HG03103 (cell line): ENCODE measurements around the gene LSM3.
A peak's percentile ranks its signal among the peaks of the same experiment; 100 is the strongest.

Experiments
- ATAC-seq: cut with Tn5 transposase; IDR thresholded peaks from one replicate; pipeline ENCODE4 v1.9.1; 2021; ENCODE audit warnings: low read depth; ENCODE audit not compliant: unreplicated experiment

The LSM3 gene

GRCh38 chr3:14156201-14156600 lies 22.4 kb upstream of the LSM3 start:
- no peak for ATAC-seq

- ATAC-seq = no peak
Measured at GRCh38 chr3:14156843-14157561, 21.6 kb upstream of the LSM3 start.

DNA sequence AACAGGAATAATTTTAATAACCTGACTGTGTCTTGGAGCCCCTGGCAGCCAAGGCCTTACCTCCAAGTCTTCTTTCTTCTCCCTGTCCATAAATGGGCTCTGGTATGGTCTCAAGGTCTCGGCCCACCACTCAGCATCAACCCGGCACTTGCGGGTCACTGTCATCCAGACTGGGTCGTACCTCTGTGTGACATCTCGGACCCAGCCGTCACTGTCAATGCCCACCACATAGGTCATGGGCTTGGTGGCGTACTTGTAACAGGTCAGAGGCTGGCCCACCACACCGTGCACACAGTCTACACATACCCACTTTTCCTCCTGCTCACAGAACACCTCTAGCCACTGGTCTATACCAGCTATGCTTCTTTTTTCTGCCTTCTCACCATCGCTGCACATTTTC lies 20.7 kb upstream of the LSM3 start:
- ATAC-seq = no peak

- no peak for ATAC-seq
Measured at GRCh38 chr3:14158370-14158769, 20.2 kb upstream of the LSM3 start.

DNA sequence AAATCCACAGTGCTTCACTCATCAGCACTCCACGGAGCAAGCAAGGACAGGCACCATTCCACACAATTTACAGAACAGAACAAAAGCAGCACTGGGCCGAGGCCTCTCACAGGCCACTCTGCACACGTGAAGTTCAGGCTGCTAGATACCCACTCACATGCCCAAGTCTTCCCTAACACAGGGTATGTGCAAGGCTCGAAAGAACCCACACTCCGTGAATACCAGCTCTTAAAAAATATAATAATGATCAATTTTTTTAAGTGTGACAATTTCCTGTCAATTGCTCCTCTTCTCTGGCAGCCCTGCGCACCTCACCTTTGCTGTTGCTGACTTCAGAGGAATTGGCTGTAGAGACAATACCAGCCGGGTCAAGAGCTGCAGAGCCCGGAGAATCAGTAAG lies 19.2 kb upstream of the LSM3 start:
- ATAC-seq = no peak

DNA sequence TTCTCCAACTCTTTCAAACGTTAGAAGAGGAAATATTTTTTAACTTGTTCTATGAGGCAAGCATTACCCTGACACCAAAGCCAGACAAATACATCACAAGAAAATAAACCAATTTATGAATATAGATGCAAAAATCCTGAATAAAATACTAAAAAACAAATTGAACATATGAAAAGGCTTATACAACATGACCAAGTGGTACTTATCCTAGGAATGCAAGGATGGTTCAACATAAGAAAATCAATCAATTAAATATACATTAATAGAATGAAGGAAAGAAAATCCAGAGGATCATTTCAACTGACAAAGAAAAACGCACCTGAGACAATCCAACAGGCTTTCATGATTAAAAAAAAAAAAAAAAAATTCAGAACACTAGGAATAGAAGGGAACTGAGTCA lies 17.3 kb upstream of the LSM3 start:
- ATAC-seq = no peak

DNA sequence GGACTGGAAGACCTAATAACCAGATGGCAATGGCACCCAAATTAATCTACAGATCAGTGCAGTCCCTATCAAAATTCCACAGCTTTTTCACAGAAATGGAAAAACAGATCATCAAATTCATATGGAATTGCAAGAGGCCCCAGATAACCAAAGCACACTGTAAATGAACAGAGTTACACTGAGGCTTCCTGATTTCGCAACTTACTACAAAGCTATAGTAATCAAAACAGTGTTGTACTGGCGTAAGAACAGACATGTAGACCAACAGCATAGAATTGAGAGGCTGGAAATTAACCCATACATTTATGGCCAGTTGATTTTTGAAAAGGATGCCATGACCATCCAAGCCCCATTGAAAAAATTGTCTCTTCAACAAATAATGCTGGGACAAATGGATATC lies 16.4 kb upstream of the LSM3 start:
- ATAC-seq = no peak

DNA sequence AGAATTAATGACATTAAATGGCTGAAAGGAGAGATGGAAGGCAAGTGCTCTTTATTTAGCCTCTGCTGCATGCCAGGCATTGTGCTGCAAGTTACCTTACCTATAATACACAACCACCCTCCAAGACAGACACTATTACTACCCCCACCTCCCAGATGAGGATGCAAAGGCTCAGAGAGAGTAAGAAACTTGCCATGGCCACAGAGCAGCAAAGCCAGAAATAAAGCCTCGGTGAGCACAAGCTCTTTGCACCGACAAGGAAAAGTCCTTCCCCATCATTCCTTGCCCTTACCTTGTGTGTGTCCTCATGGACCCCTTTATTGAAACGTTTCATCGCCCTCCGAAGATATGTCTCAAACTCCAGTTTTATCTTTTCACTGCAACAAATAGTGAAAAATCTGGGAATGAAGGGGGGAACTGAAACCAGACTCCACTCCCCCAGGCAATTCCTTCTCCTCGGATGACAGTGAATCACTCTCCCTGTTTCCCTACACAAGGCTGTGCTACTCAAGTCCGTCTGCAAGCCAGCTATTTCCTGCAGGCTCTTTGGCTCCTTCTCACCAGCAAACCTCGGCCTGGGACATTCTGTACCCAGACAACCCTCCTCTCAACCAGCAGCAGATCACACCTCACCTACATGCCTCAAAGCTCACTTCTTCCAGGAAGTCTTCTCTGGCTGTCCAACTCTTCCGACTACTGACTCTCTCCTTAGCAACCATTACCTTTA lies 11.6 kb upstream of the LSM3 start:
- no peak for ATAC-seq

- ATAC-seq = no peak
Measured at GRCh38 chr3:14169435-14169834, 9.2 kb upstream of the LSM3 start.

GRCh38 chr3:14169871-14170270 lies 8.7 kb upstream of the LSM3 start:
- no peak for ATAC-seq

- ATAC-seq = no peak
Measured at GRCh38 chr3:14170531-14171159, 8.0 kb upstream of the LSM3 start.

- no peak for ATAC-seq
Measured at GRCh38 chr3:14172496-14172895, 6.1 kb upstream of the LSM3 start.

GRCh38 chr3:14174483-14174882 lies 4.1 kb upstream of the LSM3 start:
- ATAC-seq = no peak

GRCh38 chr3:14175383-14176037 lies 3.1 kb upstream of the LSM3 start:
- no peak for ATAC-seq

GRCh38 chr3:14177580-14178246 lies 904 bp upstream of the LSM3 start:
- peak; percentile 1 for ATAC-seq

GRCh38 chr3:14179114-14179465 lies 473 bp downstream of the LSM3 start:
- ATAC-seq = no peak

DNA sequence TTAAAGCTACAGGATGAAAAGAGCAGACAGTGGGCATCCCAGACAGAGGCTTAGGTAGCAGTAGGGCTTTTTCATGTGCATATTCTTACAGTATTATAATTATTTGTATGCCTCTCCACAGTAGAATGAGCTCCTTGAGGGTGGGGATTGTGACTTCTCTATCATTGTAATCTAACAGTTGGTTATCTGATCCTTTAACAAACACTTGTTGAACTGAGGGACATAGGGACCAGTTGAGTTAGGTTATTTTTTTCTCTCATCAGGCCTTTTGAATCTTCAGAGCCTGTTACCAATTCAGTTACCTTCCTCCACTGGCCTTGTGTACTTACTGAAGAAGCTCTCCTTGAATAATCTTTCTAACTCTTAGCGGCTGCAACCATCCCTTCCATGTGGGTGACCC lies 1.2 kb downstream of the LSM3 start:
- ATAC-seq = no peak

DNA sequence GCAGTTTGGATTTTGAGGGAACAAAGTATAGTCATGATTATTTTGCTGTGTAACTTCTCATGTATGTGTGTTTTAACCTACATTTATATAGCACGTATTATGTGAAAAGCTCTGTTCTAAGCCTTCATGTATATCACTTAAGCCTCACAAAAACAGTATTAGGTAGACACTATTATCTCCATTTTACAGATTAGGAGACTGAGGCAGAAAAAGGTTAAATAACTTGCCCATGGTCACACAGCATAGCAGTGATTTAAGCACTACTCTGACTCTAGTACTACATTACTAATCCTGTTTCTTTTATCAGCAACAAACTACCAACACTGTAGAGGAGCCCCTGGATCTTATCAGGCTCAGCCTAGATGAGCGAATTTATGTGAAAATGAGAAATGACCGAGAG lies 2.6 kb downstream of the LSM3 start:
- ATAC-seq = no peak

DNA sequence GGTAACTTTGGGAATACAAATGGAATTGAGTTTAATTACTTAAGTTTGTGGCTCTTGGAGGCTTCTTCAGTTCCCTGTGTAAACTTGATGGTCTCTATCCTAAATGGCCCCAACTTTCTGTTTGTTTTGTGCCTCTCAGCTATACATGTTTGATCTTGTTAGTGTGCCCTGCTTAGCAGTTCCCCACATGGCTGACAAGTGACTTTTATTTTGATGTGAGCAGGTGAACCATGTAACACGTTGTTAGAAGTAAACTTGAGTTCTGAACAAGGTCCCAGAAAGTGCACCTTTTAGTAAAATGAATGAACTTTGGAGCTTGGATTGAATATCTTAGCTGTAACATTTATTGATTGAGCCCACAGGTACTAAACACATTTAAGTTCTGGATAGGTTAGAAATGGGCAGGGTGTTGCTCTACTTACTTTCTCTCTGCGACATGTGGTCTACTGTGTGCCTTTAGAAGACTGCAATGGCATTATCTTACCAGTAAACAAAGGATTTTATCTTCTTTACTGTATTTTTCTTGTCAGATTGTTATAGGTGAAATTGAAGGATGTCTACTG lies 4.5 kb downstream of the LSM3 start:
- ATAC-seq = no peak

DNA sequence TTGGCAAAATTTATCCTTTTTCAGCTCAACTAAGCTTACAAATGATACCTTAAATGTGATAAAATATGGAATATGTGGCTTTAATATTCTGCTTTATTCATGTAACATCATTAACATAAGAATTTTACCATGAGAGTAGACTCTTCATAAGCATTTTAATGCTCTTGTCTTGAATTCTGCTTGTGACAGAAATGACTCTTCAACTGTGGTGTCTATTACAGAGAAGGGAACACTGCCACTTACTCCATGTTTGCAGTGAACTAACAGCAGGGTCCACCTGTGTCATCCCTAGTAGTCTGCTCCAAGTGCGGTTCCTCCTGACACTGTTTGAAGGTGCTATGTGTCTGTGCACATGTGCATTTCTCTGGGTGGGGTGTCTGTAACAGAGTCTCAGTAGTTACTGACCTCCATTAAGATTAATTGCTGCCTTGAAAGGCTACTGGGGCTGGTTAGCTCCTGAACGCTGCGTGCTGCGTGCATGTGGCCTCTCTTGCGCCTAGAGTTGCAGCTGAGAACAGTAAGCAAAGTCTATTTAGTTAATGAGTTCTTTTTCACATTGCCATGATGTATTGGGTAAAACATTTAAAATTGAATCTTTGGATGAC lies 8.3 kb downstream of the LSM3 start:
- ATAC-seq = no peak
